Measurements from ENCODE around the gene ADGRV1. TPM values are rescaled to one million over a fixed set of nuclear protein-coding genes. Genes with fewer than 3 reads are reported as not detected.
"Not testable (repeated sequence)": the region's sequence is repeated elsewhere in the genome, so short reads cannot be mapped to it uniquely, and the experiment has no call there.

Gene ADGRV1
- total RNA-seq, 1 experiment from 2014 or later = 64.8 TPM

- no peak overlapping the region for H2BK120ac ChIP-seq (ENCODE audit: low read depth, low read length, poor library complexity, severe bottlenecking)
- TF ChIP-seq CTCF (conservative IDR thresholded peaks at IDR 0.05) = no peak
- H4K20me1 ChIP-seq (ENCODE audit: control insufficient read depth, insufficient read depth, insufficient read length) = peaks cover 2% of the 10 kb centered on the region
- H3T11ph ChIP-seq (ENCODE audit: low read length) = no peak overlapping the region
- Mint-ChIP-seq H3K36me3 (ENCODE audit: insufficient read depth in 1 of 3, low read depth in 3 of 3) (peaks cover 5 to 21% (median 6%) of the 10 kb centered on the region in 3 experiments; a peak in 5 of 7 replicates), H3K27me3 (ENCODE audit: low read depth) (no peaks in the 10 kb centered on the region), H3K4me1 (peaks cover 33 to 34% of the 10 kb centered on the region in 2 experiments), H3K9me3 (0 out of 5 replicates have a peak, but pooled peaks cover 0 to 2% of the 10 kb centered on the region in 2 experiments), H3K27ac (peak overlapping the region; percentile 32 to 97 (median 89); a peak in 6 of 7 replicates), H3K4me3 (peak overlapping the region in 1 of 2 experiments; percentile 6; a peak in 2 of 5 replicates)
- H3K56ac ChIP-seq (ENCODE audit: insufficient read length, low read depth, low read length) = no peak overlapping the region
- H3K14ac ChIP-seq (ENCODE audit: insufficient read depth, low read length) = no peak overlapping the region; the same call in 1 of the 2 replicates
- no peak overlapping the region for H2AFZ ChIP-seq (ENCODE audit: low read length)
- H3K9ac ChIP-seq (ENCODE audit: extremely low read depth, insufficient read length, low read length) = no peak overlapping the region
- H4K8ac ChIP-seq (replicated peaks; ENCODE audit: insufficient read length, low read depth, low read length) = no peak overlapping the region
- no peaks in the 10 kb centered on the region for H3K79me1 ChIP-seq (ENCODE audit: insufficient read depth, low read depth, low read length, poor library complexity, severe bottlenecking)
- H3K23me2 ChIP-seq (ENCODE audit: insufficient read length, low read depth, low read length, poor library complexity, severe bottlenecking) = no peaks in the 10 kb centered on the region
- no peaks in the 10 kb centered on the region for H3K79me2 ChIP-seq (ENCODE audit: insufficient read depth, low read length)
- no peak overlapping the region for H3K18ac ChIP-seq (ENCODE audit: insufficient read length, low read depth, low read length)
- H3K27me3 ChIP-seq (ENCODE audit: insufficient read depth, low read length) = no peaks in the 10 kb centered on the region
- no peak for DNase-seq
- no peak overlapping the region for H2BK15ac ChIP-seq (ENCODE audit: low read depth, low read length)
- H3K27ac ChIP-seq (ENCODE audit: insufficient read length, low read depth, low read length) = no peak overlapping the region
- no peak overlapping the region for H2AK5ac ChIP-seq (ENCODE audit: insufficient read length, low read length)
- peaks cover 9% of the 10 kb centered on the region for H3K4me1 ChIP-seq (ENCODE audit: insufficient read depth, low read length)
- no peaks in the 10 kb centered on the region for H3K9me3 ChIP-seq (ENCODE audit: control insufficient read depth, low read depth, low read length)
- no peak overlapping the region for H2BK12ac ChIP-seq (ENCODE audit: insufficient read length, low read depth, low read length)
- H3K23ac ChIP-seq (ENCODE audit: insufficient read length, low read depth, low read length) = no peak overlapping the region
- no peak overlapping the region for H3K4me2 ChIP-seq (ENCODE audit: insufficient read depth, insufficient read length, low read length)
- no peak overlapping the region for H4K91ac ChIP-seq (ENCODE audit: insufficient read length, low read depth, low read length)
- no peak overlapping the region for H4K5ac ChIP-seq (ENCODE audit: insufficient read length, low read depth, low read length)
- H2BK5ac ChIP-seq (ENCODE audit: insufficient read length, low read length) = no peak overlapping the region
- no peak overlapping the region for H3K4ac ChIP-seq (ENCODE audit: low read depth, low read length)
- no CpG with 5 or more reads among the region's 2 CpGs for WGBS (ENCODE audit: extremely low coverage, insufficient read length, low lambda C conversion rate)
- no peak overlapping the region for H2BK20ac ChIP-seq (ENCODE audit: low read depth, low read length, poor library complexity, severe bottlenecking)
Observed at GRCh38 chr5:91038180-91038808, 479.7 kb downstream of the ADGRV1 start.

GRCh38 chr5:91041132-91041531, 482.5 kb downstream of the ADGRV1 start:
- not testable (repeated sequence) for H2AFZ ChIP-seq (ENCODE audit: low read length); H2BK15ac ChIP-seq (ENCODE audit: low read depth, low read length); H3K4me1 ChIP-seq (ENCODE audit: insufficient read depth, low read length); H2BK120ac ChIP-seq (ENCODE audit: low read depth, low read length, poor library complexity, severe bottlenecking); H3K4me2 ChIP-seq (ENCODE audit: insufficient read depth, insufficient read length, low read length); DNase-seq; H3K27me3 ChIP-seq (ENCODE audit: insufficient read depth, low read length); H3K14ac ChIP-seq (ENCODE audit: insufficient read depth, low read length); H3K79me1 ChIP-seq (ENCODE audit: insufficient read depth, low read depth, low read length, poor library complexity, severe bottlenecking); H3K27ac ChIP-seq (ENCODE audit: insufficient read length, low read depth, low read length); H2BK5ac ChIP-seq (ENCODE audit: insufficient read length, low read length); H3K23ac ChIP-seq (ENCODE audit: insufficient read length, low read depth, low read length); H3K9me3 Mint-ChIP-seq; H4K5ac ChIP-seq (ENCODE audit: insufficient read length, low read depth, low read length); H2AK5ac ChIP-seq (ENCODE audit: insufficient read length, low read length); H4K20me1 ChIP-seq (ENCODE audit: control insufficient read depth, insufficient read depth, insufficient read length); H3K56ac ChIP-seq (ENCODE audit: insufficient read length, low read depth, low read length); H3K27me3 Mint-ChIP-seq (ENCODE audit: low read depth); H4K8ac ChIP-seq (replicated peaks; ENCODE audit: insufficient read length, low read depth, low read length); H4K91ac ChIP-seq (ENCODE audit: insufficient read length, low read depth, low read length); H3K9me3 ChIP-seq (ENCODE audit: control insufficient read depth, low read depth, low read length); H2BK12ac ChIP-seq (ENCODE audit: insufficient read length, low read depth, low read length); H3T11ph ChIP-seq (ENCODE audit: low read length); H3K4ac ChIP-seq (ENCODE audit: low read depth, low read length); H3K23me2 ChIP-seq (ENCODE audit: insufficient read length, low read depth, low read length, poor library complexity, severe bottlenecking); H3K79me2 ChIP-seq (ENCODE audit: insufficient read depth, low read length); H3K18ac ChIP-seq (ENCODE audit: insufficient read length, low read depth, low read length); H2BK20ac ChIP-seq (ENCODE audit: low read depth, low read length, poor library complexity, severe bottlenecking); H3K9ac ChIP-seq (ENCODE audit: extremely low read depth, insufficient read length, low read length); H3K4me3 Mint-ChIP-seq
- H3K4me1 Mint-ChIP-seq = peaks cover 25 to 29% of the 10 kb centered on the region in 2 experiments
- peaks cover 14 to 34% (median 15%) of the 10 kb centered on the region in 3 experiments for H3K36me3 Mint-ChIP-seq (ENCODE audit: insufficient read depth in 1 of 3, low read depth in 3 of 3)
- WGBS (ENCODE audit: extremely low coverage, insufficient read length, low lambda C conversion rate) = no CpG with 5 or more reads among the region's 1 CpG
- H3K27ac Mint-ChIP-seq = peak overlapping the region in 1 of 3 experiments; percentile 44; a peak in 1 of 7 replicates

Measured in H9 (cell line).